H54 (cell line): Measurements from ENCODE around the gene POLD3.

ENCODE experiments used
- DNase-seq: peaks from one replicate; pipeline ENCODE4 v3.0.0; 2011; ENCODE audit warnings: low spot score, mixed read lengths; ENCODE audit not compliant: insufficient read length
- FAIRE-seq: peaks from 3 replicates; lab custom pipeline; 2011; peaks lifted over from hg19 to GRCh38; lab: Jason Lieb, UNC
- POLR2A ChIP-seq: IDR thresholded peaks from 2 replicates; pipeline ENCODE4 v1.6.1; 2011; ENCODE audit warnings: low read depth, mild to moderate bottlenecking, low read length

POLD3 gene

GRCh38 chr11:74592441-74593362, at the start of gene POLD3:
Gene POLD3, plus strand, starts transcription at chr11:74592582. Its CDS starts 77 bp downstream, at chr11:74592659.
- FAIRE-seq: no peak
- peak; percentile 84 for DNase-seq
- TF ChIP-seq POLR2A: peak; percentile 66

GRCh38 chr11:74543991-74544390, 48.4 kb upstream of the POLD3 start:
- FAIRE-seq: no peak
- no peak for DNase-seq
- no peak for TF ChIP-seq POLR2A

- FAIRE-seq: no peak
These were observed 45.6 kb upstream of the POLD3 start for GRCh38 chr11:74546752-74547151.

GRCh38 chr11:74550991-74551753, 41.2 kb upstream of the POLD3 start:
- FAIRE-seq: no peak
- TF ChIP-seq POLR2A: no peak

More at GRCh38 chr11:74546752-74547151, 45.6 kb upstream of the POLD3 start:
- DNase-seq: no peak
- no peak for TF ChIP-seq POLR2A

GRCh38 chr11:74551754-74552145, 40.6 kb upstream of the POLD3 start:
- FAIRE-seq: no peak
- no peak for DNase-seq
- no peak for TF ChIP-seq POLR2A

More at GRCh38 chr11:74550991-74551753, 41.2 kb upstream of the POLD3 start:
- DNase-seq: no peak

- FAIRE-seq (no peak), DNase-seq (no peak)
- TF ChIP-seq POLR2A: no peak
These were observed 34.9 kb upstream of the POLD3 start for GRCh38 chr11:74557526-74557925.

GRCh38 chr11:74559110-74559933, 33.1 kb upstream of the POLD3 start:
- FAIRE-seq (no peak), DNase-seq (no peak)
- no peak for TF ChIP-seq POLR2A

- TF ChIP-seq POLR2A: no peak
- DNase-seq: peak; percentile 32
- FAIRE-seq: no peak
These were observed 32.5 kb upstream of the POLD3 start for GRCh38 chr11:74559934-74560309.

- no peak for TF ChIP-seq POLR2A
- DNase-seq (no peak), FAIRE-seq (no peak)
These were observed 26.0 kb upstream of the POLD3 start for GRCh38 chr11:74566146-74566960.

- DNase-seq (no peak), FAIRE-seq (no peak)
- TF ChIP-seq POLR2A: no peak
These were observed 24.4 kb upstream of the POLD3 start for GRCh38 chr11:74568028-74568427.

GRCh38 chr11:74570266-74571061, 21.9 kb upstream of the POLD3 start:
- FAIRE-seq: no peak
- TF ChIP-seq POLR2A: no peak
- DNase-seq: peak; percentile 56

GRCh38 chr11:74571062-74571399, 21.4 kb upstream of the POLD3 start:
- TF ChIP-seq POLR2A: no peak
- DNase-seq (no peak), FAIRE-seq (no peak)

- TF ChIP-seq POLR2A: no peak
These were observed 20.0 kb upstream of the POLD3 start for GRCh38 chr11:74572349-74572748.

More at GRCh38 chr11:74572349-74572748, 20.0 kb upstream of the POLD3 start:
- FAIRE-seq (no peak), DNase-seq (no peak)
